ENCODE measurements around the gene F10.

The F10 gene

DNA sequence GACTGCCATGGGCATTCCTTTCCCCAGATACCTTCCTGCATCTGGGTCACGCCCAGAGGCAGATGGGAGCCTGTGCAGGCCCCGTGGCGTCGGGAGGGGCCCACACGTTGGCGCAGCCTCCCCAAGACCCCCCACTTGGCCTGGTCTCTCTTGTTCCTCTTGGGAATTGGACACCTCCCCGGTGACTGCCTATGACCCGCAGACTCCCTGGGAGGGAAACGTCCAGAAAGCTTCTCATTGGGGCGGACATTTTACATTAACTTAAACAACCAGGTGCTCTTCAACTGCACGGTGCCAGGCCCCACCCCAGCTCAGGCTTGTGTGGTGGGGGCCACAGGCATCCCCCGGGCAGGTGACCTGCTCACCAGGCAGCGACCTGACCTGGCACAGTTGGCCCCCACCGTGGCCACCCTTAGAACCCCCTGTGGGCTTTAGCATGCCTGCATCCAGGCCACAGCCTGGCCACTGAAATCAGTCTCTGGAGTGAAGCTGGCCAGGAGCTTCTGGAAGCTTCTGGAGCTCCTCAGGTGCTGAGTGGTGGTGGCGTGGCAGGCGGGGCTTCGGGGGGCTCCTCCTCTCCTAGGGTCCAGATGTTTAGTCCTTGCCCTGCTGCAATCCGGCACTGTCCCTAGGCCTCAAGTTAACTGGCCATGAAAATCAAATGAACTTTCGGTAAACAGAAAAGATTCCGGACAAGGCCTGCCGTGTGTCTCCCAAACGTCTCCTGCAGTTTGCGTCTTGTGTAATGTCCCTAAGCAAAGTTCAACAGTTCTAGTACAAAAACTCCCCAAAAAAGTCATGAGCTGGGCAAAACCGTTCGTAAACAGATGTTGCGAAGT lies 27.3 kb downstream of the F10 start:
- Histone ChIP-seq H3K36me3 (ENCODE audit: control insufficient read depth, insufficient read depth, low read length) (no peaks in the 10 kb centered on the region), H3K4me3 (replicated peaks; ENCODE audit: low read depth, low read length) (no peak overlapping the region), H3K27me3 (replicated peaks; ENCODE audit: control insufficient read depth, insufficient read depth, low read length) (no peaks in the 10 kb centered on the region; the same call in 1 of the 2 replicates)
- DNase-seq (ENCODE audit: extremely low read depth, insufficient read length) = no peak
- TF ChIP-seq, protein P1, sequence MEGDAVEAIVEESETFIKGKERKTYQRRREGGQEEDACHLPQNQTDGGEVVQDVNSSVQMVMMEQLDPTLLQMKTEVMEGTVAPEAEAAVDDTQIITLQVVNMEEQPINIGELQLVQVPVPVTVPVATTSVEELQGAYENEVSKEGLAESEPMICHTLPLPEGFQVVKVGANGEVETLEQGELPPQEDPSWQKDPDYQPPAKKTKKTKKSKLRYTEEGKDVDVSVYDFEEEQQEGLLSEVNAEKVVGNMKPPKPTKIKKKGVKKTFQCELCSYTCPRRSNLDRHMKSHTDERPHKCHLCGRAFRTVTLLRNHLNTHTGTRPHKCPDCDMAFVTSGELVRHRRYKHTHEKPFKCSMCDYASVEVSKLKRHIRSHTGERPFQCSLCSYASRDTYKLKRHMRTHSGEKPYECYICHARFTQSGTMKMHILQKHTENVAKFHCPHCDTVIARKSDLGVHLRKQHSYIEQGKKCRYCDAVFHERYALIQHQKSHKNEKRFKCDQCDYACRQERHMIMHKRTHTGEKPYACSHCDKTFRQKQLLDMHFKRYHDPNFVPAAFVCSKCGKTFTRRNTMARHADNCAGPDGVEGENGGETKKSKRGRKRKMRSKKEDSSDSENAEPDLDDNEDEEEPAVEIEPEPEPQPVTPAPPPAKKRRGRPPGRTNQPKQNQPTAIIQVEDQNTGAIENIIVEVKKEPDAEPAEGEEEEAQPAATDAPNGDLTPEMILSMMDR (IDR thresholded peaks at IDR 0.05; ENCODE audit: insufficient read depth, low read length, poor library complexity, severe bottlenecking) = no peak

DNA sequence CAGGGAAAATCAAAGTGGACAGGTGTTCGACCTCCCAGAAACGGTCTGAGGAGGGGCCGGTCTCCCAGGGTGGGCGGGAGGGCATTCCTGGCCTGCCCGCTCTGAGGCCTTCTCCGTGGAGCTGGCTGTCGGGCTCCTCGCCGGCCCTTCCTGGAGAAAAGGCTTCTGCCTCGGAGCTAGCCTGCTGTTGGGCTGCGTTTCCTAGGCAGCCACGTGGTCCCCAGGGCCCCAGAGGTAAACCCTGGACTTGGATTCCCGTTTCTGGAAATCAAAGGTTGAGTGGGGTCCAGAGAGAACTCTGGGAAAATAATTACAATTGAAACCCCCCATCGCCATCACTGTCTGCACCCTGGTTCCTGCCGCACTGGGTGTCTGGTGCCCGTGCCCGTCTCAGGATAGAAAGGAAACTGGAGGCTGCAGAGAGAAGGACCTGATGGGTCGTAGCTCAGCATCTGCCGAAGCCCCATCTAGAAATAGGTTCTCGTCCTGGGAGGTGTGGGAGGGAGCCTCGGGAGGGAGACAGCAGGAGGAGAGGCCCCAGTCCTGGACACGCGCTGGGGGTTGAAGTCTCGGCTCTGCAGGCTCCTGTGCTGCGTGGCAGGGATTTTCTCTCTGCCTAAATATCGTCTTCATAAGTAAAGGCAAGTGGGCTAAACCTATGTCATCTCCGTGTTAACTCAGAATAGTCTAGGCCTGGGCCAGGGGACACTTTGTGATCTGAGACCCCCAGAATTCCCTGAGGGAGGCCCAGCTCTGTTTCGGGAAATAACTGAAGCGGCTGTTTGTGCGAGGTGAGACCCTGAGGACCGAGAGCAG lies 28.2 kb downstream of the F10 start:
- H3K27me3 ChIP-seq (replicated peaks; ENCODE audit: control insufficient read depth, insufficient read depth, low read length) = no peaks in the 10 kb centered on the region; the same call in 1 of the 2 replicates
- TF ChIP-seq, protein P1 (IDR thresholded peaks at IDR 0.05; ENCODE audit: insufficient read depth, low read length, poor library complexity, severe bottlenecking) = no peak
- H3K4me3 ChIP-seq (replicated peaks; ENCODE audit: low read depth, low read length) = no peak overlapping the region
- H3K36me3 ChIP-seq (ENCODE audit: control insufficient read depth, insufficient read depth, low read length) = no peaks in the 10 kb centered on the region
- DNase-seq (ENCODE audit: extremely low read depth, insufficient read length) = no peak

DNA sequence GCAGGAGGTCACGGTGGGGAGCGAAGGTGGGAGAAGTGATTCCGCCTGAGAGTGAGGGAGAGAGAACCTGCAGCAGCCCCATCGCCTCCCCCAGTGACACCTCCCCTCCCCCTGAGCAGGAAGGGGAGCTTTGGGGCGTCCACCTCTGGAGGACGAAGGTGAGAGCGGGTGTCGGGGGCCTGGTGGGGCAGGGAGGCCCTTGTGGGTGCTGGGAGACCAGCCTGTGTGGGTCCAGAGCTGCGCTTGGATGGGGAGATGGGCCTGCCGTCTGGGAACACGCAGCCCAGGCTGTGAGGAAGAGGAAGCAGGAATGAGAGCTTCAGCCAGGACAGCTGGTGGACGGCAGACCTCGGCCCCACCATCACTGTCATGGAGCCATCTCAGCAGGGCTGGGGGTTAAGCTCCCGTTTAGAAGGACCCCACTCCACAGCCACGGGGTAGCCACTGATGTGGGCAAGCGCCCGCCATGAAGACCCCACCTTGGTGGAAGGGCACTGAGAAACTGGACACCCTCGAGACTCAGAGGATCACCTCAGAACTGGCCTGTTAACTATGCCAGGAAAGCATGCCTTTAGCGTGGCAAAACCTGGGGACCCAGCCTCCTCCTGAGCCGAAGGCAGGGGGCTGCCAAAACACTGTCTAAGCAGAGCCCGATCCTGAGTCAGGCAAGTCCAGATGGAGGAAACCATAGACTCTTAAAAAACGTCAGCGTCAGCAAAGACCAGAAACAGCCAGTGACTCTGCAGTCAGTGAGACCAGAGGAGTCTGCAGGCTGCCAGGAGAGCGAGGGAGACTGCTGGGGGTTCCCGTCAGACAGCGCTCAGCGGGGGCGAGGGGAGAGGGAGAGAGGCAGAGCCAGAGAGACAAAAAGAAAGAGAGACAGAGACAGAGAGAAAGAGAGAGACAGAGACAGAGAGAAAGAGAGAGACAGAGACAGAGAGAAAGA lies 29.4 kb downstream of the F10 start:
- Histone ChIP-seq H3K27me3 (replicated peaks; ENCODE audit: control insufficient read depth, insufficient read depth, low read length) (no peaks in the 10 kb centered on the region; the same call in 1 of the 2 replicates), H3K4me3 (replicated peaks; ENCODE audit: low read depth, low read length) (no peak overlapping the region), H3K36me3 (ENCODE audit: control insufficient read depth, insufficient read depth, low read length) (no peaks in the 10 kb centered on the region)
- DNase-seq (ENCODE audit: extremely low read depth, insufficient read length) = no peak
- TF ChIP-seq, protein P1 (IDR thresholded peaks at IDR 0.05; ENCODE audit: insufficient read depth, low read length, poor library complexity, severe bottlenecking) = no peak

DNA sequence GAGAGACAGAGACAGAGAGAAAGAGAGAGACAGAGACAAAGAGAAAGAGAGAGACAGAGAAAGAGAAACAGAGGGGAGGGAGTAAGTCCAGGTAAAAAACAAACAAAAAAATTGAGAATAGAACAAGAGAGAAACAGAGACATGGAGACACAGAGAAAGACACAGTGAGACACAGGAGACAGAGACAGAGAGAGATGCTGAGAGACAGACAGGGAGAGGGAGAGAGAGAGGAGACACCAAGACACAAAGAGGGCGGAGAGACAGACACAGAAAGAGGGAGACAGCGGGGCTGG lies 30.0 kb downstream of the F10 start:
- Histone ChIP-seq H3K4me3 (replicated peaks; ENCODE audit: low read depth, low read length) (peak overlapping the region; percentile 8; the same call in 1 of the 2 replicates), H3K27me3 (replicated peaks; ENCODE audit: control insufficient read depth, insufficient read depth, low read length) (no peaks in the 10 kb centered on the region; the same call in 1 of the 2 replicates), H3K36me3 (ENCODE audit: control insufficient read depth, insufficient read depth, low read length) (no peaks in the 10 kb centered on the region)
- TF ChIP-seq, protein P1 (IDR thresholded peaks at IDR 0.05; ENCODE audit: insufficient read depth, low read length, poor library complexity, severe bottlenecking) = no peak
- DNase-seq (ENCODE audit: extremely low read depth, insufficient read length) = no peak

DNA sequence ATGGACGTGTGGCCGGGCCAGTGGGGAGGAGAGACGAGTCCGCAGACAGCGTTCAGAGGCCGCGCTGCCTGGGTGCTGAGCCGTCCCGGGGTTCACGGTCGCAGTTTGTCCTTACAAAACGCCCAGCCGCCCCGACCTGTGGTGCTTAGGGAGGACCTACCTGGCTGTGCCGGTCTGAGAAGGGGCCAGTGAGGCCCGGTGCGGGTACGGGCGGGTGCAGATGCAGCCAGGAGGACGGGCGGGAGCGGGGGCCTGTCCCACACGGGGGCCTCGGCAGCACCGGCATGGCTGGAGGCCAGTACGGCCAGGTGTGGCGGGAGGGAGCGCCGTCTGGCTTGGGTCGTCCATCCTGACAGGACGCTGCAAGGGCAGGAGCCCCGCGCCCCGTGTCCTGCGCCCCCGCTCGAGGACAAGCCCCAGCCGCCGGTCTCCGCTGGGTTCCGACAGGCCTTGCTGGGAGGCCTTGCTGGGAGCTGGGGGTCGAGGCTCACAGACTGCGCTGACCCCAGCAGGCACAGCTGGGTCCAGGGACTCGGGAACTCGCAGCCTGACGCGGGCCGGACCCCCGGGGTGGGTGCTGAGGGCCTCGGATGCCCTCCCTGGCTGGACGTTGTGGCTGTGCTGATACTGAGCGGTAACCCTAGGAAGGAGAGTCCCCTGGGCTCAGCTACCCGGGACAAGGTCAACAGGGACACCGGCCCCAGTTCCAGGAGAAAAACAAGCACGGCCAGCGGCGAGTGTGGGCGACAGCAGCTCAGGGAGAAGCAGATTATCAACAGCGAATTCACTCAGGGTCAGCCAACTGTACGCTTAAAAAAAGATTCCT lies 30.6 kb downstream of the F10 start:
- peak overlapping the region; percentile 51 for H3K4me3 ChIP-seq (replicated peaks; ENCODE audit: low read depth, low read length)
- TF ChIP-seq, protein P1 (IDR thresholded peaks at IDR 0.05; ENCODE audit: insufficient read depth, low read length, poor library complexity, severe bottlenecking) = no peak
- DNase-seq (ENCODE audit: extremely low read depth, insufficient read length) = peak; percentile 35
- H3K27me3 ChIP-seq (replicated peaks; ENCODE audit: control insufficient read depth, insufficient read depth, low read length) = no peaks in the 10 kb centered on the region; the same call in 1 of the 2 replicates
- H3K36me3 ChIP-seq (ENCODE audit: control insufficient read depth, insufficient read depth, low read length) = no peaks in the 10 kb centered on the region

Data from GM06990 (cell line).